Measurements from ENCODE around the gene PACS2.
"Not testable (repeated sequence)": the region's sequence is repeated elsewhere in the genome, so short reads cannot be mapped to it uniquely, and the experiment has no call there.

PACS2 gene

DNA sequence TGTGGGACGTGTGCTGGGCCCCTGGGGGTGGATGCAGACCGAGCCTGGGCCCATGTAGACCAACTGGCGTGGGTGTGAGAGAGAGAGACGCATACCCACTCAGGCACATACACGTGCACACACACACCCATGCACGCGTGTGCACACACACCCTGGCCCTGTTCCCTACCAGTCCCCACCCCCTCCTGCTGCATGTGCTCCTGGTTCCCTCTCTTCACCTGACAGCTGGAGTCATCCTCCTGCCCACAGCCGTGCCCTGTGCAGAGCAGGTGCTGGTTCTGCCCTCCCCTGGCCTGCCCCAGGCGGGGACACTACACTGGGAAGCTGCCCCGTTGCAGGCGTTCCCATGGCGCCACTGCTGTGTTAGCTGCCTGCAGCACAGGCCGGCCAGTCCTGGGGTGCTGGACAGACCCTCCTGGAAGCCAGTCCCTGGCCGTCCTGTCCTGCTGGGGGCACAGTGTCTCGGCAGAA, 18.5 kb downstream of the PACS2 start:
- TF ChIP-seq, protein P1, sequence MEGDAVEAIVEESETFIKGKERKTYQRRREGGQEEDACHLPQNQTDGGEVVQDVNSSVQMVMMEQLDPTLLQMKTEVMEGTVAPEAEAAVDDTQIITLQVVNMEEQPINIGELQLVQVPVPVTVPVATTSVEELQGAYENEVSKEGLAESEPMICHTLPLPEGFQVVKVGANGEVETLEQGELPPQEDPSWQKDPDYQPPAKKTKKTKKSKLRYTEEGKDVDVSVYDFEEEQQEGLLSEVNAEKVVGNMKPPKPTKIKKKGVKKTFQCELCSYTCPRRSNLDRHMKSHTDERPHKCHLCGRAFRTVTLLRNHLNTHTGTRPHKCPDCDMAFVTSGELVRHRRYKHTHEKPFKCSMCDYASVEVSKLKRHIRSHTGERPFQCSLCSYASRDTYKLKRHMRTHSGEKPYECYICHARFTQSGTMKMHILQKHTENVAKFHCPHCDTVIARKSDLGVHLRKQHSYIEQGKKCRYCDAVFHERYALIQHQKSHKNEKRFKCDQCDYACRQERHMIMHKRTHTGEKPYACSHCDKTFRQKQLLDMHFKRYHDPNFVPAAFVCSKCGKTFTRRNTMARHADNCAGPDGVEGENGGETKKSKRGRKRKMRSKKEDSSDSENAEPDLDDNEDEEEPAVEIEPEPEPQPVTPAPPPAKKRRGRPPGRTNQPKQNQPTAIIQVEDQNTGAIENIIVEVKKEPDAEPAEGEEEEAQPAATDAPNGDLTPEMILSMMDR (IDR thresholded peaks at IDR 0.05; ENCODE audit: insufficient read depth, low read length, missing control alignments), result no peak
- ChIA-PET POLR2A (no interaction called here), CTCF (no interaction called here)
- DNase-seq (ENCODE audit: low read depth, low spot score), result no peak
- H3K4me3 ChIP-seq (ENCODE audit: low read depth, low read length), result no peak overlapping the region

DNA sequence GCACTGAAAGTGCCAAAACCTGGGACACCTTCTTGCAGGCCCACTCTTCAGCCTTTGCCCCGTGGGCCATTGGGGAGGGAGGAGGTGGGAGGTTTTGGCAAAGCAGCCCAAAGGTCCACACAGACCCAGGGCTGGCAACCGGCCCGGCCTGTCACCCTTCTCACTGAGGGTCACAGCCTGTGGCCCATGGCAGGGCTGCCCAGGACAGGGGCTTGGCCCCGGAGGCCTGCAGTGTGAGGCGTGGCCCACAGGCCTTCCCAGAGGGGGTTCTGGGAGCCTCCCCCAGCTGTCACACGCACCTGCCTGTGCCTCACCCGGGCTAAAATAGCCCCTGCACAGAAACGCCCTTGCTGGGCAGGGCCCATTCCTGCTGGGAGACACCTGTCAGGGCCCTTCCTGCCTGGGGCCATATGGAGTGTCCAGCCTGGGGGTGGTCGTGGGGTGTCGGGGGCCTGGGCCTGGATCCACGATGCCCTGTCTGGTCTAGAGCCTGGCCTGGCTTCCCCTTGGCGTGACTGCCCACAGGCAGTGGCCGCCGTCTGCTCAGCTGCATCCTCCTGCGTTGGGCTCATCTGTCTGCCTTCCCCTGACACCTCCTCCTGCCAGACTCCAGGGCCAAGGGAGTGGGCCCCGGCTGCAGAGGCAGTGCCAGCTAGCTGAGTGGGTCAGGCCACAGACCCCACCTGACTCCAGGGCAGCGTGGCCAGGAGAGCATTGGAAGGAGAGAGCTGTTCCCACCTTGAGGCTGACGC, 19.2 kb downstream of the PACS2 start:
- H3K4me3 ChIP-seq (ENCODE audit: low read depth, low read length), result no peak overlapping the region
- ChIA-PET POLR2A (no interaction called here), CTCF (interaction anchor here (0.7 to 1.1 kb wide), 3 partner anchors 18 to 41 kb away, joined by 3 to 5 read pairs (median 3); no protein-coding TSS in a partner anchor)
- TF ChIP-seq, protein P1 (IDR thresholded peaks at IDR 0.05; ENCODE audit: insufficient read depth, low read length, missing control alignments), result no peak
- DNase-seq (ENCODE audit: low read depth, low spot score), result no peak

DNA sequence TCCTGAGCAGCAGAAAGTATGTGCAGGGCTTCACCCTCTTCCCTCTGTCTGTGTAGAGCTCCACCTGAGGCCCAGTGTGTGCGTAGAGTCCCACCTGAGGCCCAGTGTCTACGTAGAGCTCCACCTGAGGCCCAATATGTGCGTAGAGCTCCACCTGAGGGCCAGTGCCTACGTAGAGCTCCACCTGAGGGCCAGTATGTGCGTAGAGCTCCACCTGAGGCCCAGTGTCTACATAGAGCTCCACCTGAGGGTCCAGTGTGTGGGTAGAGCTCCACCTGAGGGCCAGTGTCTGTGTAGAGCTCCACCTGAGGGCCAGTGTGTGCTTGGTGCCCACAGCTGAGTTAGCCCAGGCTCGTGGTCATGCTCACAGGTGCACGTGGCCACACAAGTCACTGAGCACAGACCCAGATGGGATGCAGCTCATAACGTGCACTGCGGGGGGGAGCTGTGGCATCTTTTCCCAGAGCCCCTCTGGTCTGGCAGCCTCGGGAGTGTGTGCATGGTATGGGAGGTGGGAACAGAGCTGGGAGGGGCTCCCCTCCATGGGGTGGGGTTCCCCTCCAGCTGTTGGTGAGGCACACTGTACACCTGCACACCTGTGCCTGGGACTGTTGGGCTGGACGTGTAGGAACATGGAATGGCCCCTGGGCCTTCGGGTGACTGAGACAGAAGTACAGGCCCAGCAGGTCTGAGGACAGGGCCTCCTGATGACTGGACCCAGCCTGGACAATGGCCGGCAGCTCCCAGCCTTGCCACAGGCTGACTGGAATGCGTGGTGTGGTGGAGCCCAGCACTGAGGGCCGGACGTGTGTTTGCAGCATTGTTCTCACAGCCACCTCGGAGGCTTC, 20.1 kb downstream of the PACS2 start:
- no peak overlapping the region for H3K4me3 ChIP-seq (ENCODE audit: low read depth, low read length)
- CTCF ChIA-PET, result interaction anchor here (0.7 to 1.1 kb wide), 3 partner anchors 17 to 42 kb away, joined by 3 to 5 read pairs (median 3); no protein-coding TSS in a partner anchor
- TF ChIP-seq, protein P1 (IDR thresholded peaks at IDR 0.05; ENCODE audit: insufficient read depth, low read length, missing control alignments), result no peak
- POLR2A ChIA-PET, result no interaction called here
- no peak for DNase-seq (ENCODE audit: low read depth, low spot score)

DNA sequence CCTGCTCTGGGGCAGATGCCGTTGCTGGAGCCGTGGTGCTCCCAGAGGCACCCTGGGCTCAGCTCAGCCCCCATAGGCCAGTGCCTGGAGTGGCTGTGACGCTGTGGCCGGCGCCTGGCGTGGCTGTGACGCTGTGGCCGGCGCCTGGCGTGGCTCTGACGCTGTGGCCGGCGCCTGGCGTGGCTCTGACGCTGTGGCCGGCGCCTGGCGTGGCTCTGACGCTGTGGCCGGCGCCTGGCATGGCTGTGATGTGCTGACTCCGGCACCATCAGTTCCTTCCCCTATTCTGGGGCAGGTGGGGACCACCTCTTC, 20.6 kb downstream of the PACS2 start:
- DNase-seq (ENCODE audit: low read depth, low spot score); POLR2A ChIA-PET; H3K4me3 ChIP-seq (ENCODE audit: low read depth, low read length); CTCF ChIA-PET: not testable (repeated sequence)

DNA sequence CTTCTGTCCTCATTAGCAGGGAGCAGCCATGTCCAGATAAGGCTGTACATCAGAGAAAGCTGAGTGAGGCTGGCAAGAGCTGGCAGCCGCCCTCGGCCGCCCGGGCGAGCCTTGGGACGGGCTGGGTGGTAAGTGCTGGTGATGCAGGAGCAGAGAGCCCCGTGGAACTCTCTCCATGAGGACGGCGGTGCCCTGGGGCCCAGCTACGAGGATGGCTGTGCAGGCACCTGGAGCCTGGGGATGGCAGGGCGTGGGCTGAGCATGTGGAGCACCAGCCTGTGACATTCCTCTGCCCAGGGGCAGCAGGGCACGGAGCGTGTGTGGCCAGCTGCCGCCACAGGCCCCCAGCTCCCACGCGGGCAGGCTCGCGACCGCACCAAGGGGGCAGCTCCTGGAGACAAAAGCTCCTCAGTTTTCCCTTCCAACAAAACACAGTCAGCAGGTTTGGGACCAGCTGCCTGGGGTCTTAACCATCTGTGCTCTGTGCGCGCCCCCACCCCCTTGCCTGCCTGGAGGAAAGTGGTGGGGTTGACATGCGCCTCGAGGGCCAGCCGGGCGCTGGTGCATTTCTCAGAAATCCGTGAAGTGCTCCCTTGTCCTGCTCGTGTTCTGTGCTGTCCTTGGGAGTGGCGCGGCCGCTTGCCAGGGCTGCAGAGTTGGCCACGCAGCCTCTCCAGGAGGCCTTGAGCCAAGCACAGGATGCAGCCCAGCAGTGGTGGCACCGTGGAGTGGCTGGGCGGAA, 21.4 kb downstream of the PACS2 start:
- H3K4me3 ChIP-seq (ENCODE audit: low read depth, low read length), result no peak overlapping the region
- TF ChIP-seq, protein P1 (IDR thresholded peaks at IDR 0.05; ENCODE audit: insufficient read depth, low read length, missing control alignments), result no peak
- CTCF ChIA-PET, result no interaction called here
- POLR2A ChIA-PET, result no interaction called here
- no peak for DNase-seq (ENCODE audit: low read depth, low spot score)

DNA sequence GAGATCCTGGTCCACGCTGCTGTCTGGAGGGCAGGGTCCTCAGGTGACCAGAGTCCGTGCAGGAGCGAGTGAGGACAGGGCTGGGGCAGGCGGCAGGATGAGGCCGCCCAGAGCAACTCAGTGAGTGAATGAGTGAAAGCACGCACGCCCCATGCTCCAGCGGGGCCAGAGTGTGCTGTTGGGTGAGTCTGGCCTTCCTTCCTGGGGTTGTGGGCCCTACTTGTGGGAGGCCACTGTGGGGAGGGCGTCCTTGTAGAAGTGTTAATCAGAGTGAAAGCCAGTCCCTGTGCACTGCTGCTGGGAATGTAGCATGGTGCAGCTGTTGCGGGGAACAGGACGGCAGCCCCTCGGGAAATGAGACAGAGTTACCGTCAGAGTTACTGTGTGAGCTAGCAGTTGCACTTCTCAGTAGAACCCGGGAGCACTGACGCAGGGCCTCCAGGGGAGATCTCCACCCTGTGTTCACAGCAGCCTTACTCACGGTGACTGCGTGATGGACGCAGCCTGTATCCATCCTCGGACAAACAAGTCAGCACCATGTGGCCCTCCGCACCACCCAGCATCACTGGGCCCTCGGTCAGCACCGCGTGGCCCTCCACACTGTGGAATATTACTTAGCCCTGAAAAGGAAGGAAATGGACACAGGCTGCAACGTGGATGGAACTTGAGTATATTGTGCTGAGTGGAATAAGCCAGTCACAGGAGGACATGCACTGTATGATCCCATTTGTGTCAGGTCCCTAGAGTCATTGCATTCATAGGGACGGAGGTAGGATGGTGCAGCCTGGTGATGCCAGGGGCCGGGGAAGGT, 22.1 kb downstream of the PACS2 start:
- POLR2A ChIA-PET, result no interaction called here
- TF ChIP-seq, protein P1 (IDR thresholded peaks at IDR 0.05; ENCODE audit: insufficient read depth, low read length, missing control alignments), result no peak
- H3K4me3 ChIP-seq (ENCODE audit: low read depth, low read length), result no peak overlapping the region
- no peak for DNase-seq (ENCODE audit: low read depth, low spot score)
- CTCF ChIA-PET, result interaction anchor here (0.8 kb wide), 1 partner anchor 15 kb away, joined by 5 read pairs; no protein-coding TSS in a partner anchor
